ENCODE data around the gene CYP4Z1. TPM values are rescaled to one million over a fixed set of nuclear protein-coding genes. Genes with fewer than 3 reads are reported as not detected.
"Not testable (repeated sequence)": the region's sequence is repeated elsewhere in the genome, so short reads cannot be mapped to it uniquely, and the experiment has no call there.

Gene CYP4Z1
- total and polyA plus RNA-seq, 5 donors from 2014 or later, result not detected

GRCh38 chr1:47036764-47037163 lies 30.3 kb upstream of the CYP4Z1 start:
- Mint-ChIP-seq H3K4me3 (no peak overlapping the region), H3K4me1 (no peaks in the 10 kb centered on the region), H3K36me3 (no peaks in the 10 kb centered on the region), H3K9me3 (peaks cover 0 to 3% (median 0%) of the 10 kb centered on the region in 7 donors), H3K27ac (no peak overlapping the region), H3K27me3 (peaks cover 34% of the 10 kb centered on the region)
- ATAC-seq (ENCODE audit: low read depth in 2 of 2) (no peak), DNase-seq (no peak)
- Histone ChIP-seq H3K4me1 (ENCODE audit: control insufficient read depth, insufficient read depth, low read length, poor library complexity, severe bottlenecking) (no peaks in the 10 kb centered on the region), H3K9me3 (ENCODE audit: control insufficient read depth in 2 of 2, low read length in 2 of 2) (no peaks in the 10 kb centered on the region), H3K4me3 (ENCODE audit: low read depth, low read length) (no peak overlapping the region), H3K27me3 (ENCODE audit: control insufficient read depth, insufficient read depth, low read length) (peaks cover 4% of the 10 kb centered on the region), H3K36me3 (ENCODE audit: control insufficient read depth, insufficient read depth, low read length) (no peaks in the 10 kb centered on the region), H3K27ac (ENCODE audit: insufficient read depth, low read length, poor library complexity, severe bottlenecking) (no peak overlapping the region)

- no peaks in the 10 kb centered on the region for H3K4me1 Mint-ChIP-seq
Measured at GRCh38 chr1:47059376-47059775, 7.7 kb upstream of the CYP4Z1 start.

GRCh38 chr1:47069080-47069479 lies 2.0 kb downstream of the CYP4Z1 start:
- not testable (repeated sequence) for H3K36me3 ChIP-seq (ENCODE audit: control insufficient read depth, insufficient read depth, low read length); H3K27ac ChIP-seq (ENCODE audit: insufficient read depth, low read length, poor library complexity, severe bottlenecking); H3K27ac Mint-ChIP-seq; H3K9me3 ChIP-seq (ENCODE audit: control insufficient read depth in 2 of 2, low read length in 2 of 2); DNase-seq; H3K27me3 Mint-ChIP-seq; H3K36me3 Mint-ChIP-seq; H3K27me3 ChIP-seq (ENCODE audit: control insufficient read depth, insufficient read depth, low read length); H3K4me1 ChIP-seq (ENCODE audit: control insufficient read depth, insufficient read depth, low read length, poor library complexity, severe bottlenecking); ATAC-seq (ENCODE audit: low read depth in 2 of 2); H3K4me3 Mint-ChIP-seq; H3K4me1 Mint-ChIP-seq; H3K4me3 ChIP-seq (ENCODE audit: low read depth, low read length); H3K9me3 Mint-ChIP-seq

More at GRCh38 chr1:47059376-47059775, 7.7 kb upstream of the CYP4Z1 start:
- Mint-ChIP-seq H3K4me3 (no peak overlapping the region), H3K27ac (no peak overlapping the region), H3K9me3 (peaks cover 0 to 14% (median 3%) of the 10 kb centered on the region in 7 donors), H3K36me3 (peaks cover 3% of the 10 kb centered on the region), H3K27me3 (peaks cover 8% of the 10 kb centered on the region)
- no peaks in the 10 kb centered on the region for H3K4me1 ChIP-seq (ENCODE audit: control insufficient read depth, insufficient read depth, low read length, poor library complexity, severe bottlenecking)
- no peaks in the 10 kb centered on the region for H3K36me3 ChIP-seq (ENCODE audit: control insufficient read depth, insufficient read depth, low read length)
- H3K9me3 ChIP-seq (ENCODE audit: control insufficient read depth in 2 of 2, low read length in 2 of 2), result peaks cover 0 to 8% of the 10 kb centered on the region in 2 experiments
- no peak for ATAC-seq (ENCODE audit: low read depth in 2 of 2)
- peaks cover 10% of the 10 kb centered on the region for H3K27me3 ChIP-seq (ENCODE audit: control insufficient read depth, insufficient read depth, low read length)
- DNase-seq, result no peak
- no peak overlapping the region for H3K4me3 ChIP-seq (ENCODE audit: low read depth, low read length)
- H3K27ac ChIP-seq (ENCODE audit: insufficient read depth, low read length, poor library complexity, severe bottlenecking), result no peak overlapping the region

- not testable (repeated sequence) for H3K36me3 Mint-ChIP-seq; H3K27me3 ChIP-seq (ENCODE audit: control insufficient read depth, insufficient read depth, low read length); H3K4me1 ChIP-seq (ENCODE audit: control insufficient read depth, insufficient read depth, low read length, poor library complexity, severe bottlenecking); H3K36me3 ChIP-seq (ENCODE audit: control insufficient read depth, insufficient read depth, low read length); DNase-seq; H3K27me3 Mint-ChIP-seq; H3K9me3 Mint-ChIP-seq; ATAC-seq (ENCODE audit: low read depth in 2 of 2); H3K9me3 ChIP-seq (ENCODE audit: control insufficient read depth in 2 of 2, low read length in 2 of 2); H3K27ac Mint-ChIP-seq; H3K4me3 Mint-ChIP-seq; H3K4me1 Mint-ChIP-seq; H3K4me3 ChIP-seq (ENCODE audit: low read depth, low read length); H3K27ac ChIP-seq (ENCODE audit: insufficient read depth, low read length, poor library complexity, severe bottlenecking)
Measured at GRCh38 chr1:47069509-47069908, 2.5 kb downstream of the CYP4Z1 start.

- not testable (repeated sequence) for H3K27ac Mint-ChIP-seq; H3K4me1 ChIP-seq (ENCODE audit: control insufficient read depth, insufficient read depth, low read length, poor library complexity, severe bottlenecking); H3K36me3 Mint-ChIP-seq; H3K36me3 ChIP-seq (ENCODE audit: control insufficient read depth, insufficient read depth, low read length); H3K27me3 Mint-ChIP-seq; H3K9me3 ChIP-seq (ENCODE audit: control insufficient read depth in 2 of 2, low read length in 2 of 2); H3K4me1 Mint-ChIP-seq; H3K9me3 Mint-ChIP-seq; ATAC-seq (ENCODE audit: low read depth in 2 of 2); H3K27me3 ChIP-seq (ENCODE audit: control insufficient read depth, insufficient read depth, low read length); H3K27ac ChIP-seq (ENCODE audit: insufficient read depth, low read length, poor library complexity, severe bottlenecking); H3K4me3 Mint-ChIP-seq; H3K4me3 ChIP-seq (ENCODE audit: low read depth, low read length)
- peak; percentile 2 to 28 (median 12) for DNase-seq
Measured at GRCh38 chr1:47089356-47089755, 22.3 kb downstream of the CYP4Z1 start.

DNA sequence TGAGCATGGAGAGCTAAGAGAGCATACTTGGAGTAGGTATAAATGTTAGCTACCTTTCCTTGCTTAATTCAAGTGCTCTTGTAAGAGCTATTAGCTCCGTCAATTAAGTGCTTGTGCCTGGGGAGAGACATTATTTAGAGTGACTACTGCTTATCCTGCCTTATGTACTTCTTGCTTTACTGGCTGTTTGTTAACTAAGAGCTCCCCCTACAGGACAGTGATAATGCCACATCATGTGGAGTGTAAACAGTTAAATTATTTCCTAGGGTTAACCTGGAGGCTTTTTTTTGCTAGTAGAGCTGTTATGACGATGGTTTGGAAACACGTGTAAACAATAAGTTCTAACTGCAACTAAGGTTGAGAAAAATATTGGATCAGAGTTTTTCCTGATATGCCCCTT lies 24.4 kb downstream of the CYP4Z1 start:
- not testable (repeated sequence) for ATAC-seq (ENCODE audit: low read depth in 2 of 2); H3K27ac ChIP-seq (ENCODE audit: insufficient read depth, low read length, poor library complexity, severe bottlenecking); H3K9me3 ChIP-seq (ENCODE audit: control insufficient read depth in 2 of 2, low read length in 2 of 2); H3K27me3 ChIP-seq (ENCODE audit: control insufficient read depth, insufficient read depth, low read length); H3K4me3 ChIP-seq (ENCODE audit: low read depth, low read length); H3K27ac Mint-ChIP-seq; H3K4me3 Mint-ChIP-seq; H3K36me3 ChIP-seq (ENCODE audit: control insufficient read depth, insufficient read depth, low read length); H3K4me1 Mint-ChIP-seq; H3K27me3 Mint-ChIP-seq; H3K36me3 Mint-ChIP-seq; H3K9me3 Mint-ChIP-seq; DNase-seq; H3K4me1 ChIP-seq (ENCODE audit: control insufficient read depth, insufficient read depth, low read length, poor library complexity, severe bottlenecking)

DNA sequence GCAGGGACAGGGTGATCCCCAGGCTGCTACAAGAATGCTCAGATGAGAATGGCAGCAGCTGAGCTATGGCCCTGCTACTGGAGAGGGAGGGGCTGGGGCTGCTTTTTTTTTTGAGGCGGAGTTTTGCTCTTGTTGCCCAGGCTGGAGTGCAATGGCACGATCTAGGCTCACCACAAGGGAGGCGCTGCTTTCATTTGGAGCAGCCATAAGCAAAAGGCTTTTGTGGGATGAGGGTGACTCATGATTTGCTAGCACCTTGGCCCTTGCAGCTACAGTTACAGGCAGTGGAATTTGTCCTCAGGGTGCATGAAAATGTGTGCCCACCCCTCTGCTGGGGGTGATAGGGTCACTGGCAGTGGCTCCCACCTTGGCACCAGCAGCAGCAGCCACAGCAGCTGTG lies 37.8 kb downstream of the CYP4Z1 start:
- Mint-ChIP-seq H3K36me3 (no peaks in the 10 kb centered on the region), H3K4me3 (no peak overlapping the region), H3K27me3 (peaks cover 21% of the 10 kb centered on the region), H3K4me1 (no peaks in the 10 kb centered on the region), H3K27ac (no peak overlapping the region), H3K9me3 (peaks cover 3 to 12% (median 9%) of the 10 kb centered on the region in 7 donors)
- peaks cover 4% of the 10 kb centered on the region for H3K27me3 ChIP-seq (ENCODE audit: control insufficient read depth, insufficient read depth, low read length)
- no peak overlapping the region for H3K4me3 ChIP-seq (ENCODE audit: low read depth, low read length)
- no peak for DNase-seq
- H3K9me3 ChIP-seq (ENCODE audit: control insufficient read depth in 2 of 2, low read length in 2 of 2), result peaks cover 0 to 7% of the 10 kb centered on the region in 2 experiments
- H3K36me3 ChIP-seq (ENCODE audit: control insufficient read depth, insufficient read depth, low read length), result no peaks in the 10 kb centered on the region
- no peaks in the 10 kb centered on the region for H3K4me1 ChIP-seq (ENCODE audit: control insufficient read depth, insufficient read depth, low read length, poor library complexity, severe bottlenecking)
- H3K27ac ChIP-seq (ENCODE audit: insufficient read depth, low read length, poor library complexity, severe bottlenecking), result no peak overlapping the region
- no peak for ATAC-seq (ENCODE audit: low read depth in 2 of 2)

GRCh38 chr1:47106792-47107191 lies 39.8 kb downstream of the CYP4Z1 start:
- H3K4me3 Mint-ChIP-seq, result no peak overlapping the region

More at GRCh38 chr1:47106792-47107191, 39.8 kb downstream of the CYP4Z1 start:
- peaks cover 22% of the 10 kb centered on the region for H3K27me3 Mint-ChIP-seq
- peaks cover 3 to 11% (median 8%) of the 10 kb centered on the region in 7 donors for H3K9me3 Mint-ChIP-seq
- H3K27ac ChIP-seq (ENCODE audit: insufficient read depth, low read length, poor library complexity, severe bottlenecking), result no peak overlapping the region
- DNase-seq (no peak), ATAC-seq (ENCODE audit: low read depth in 2 of 2) (no peak)
- H3K4me1 ChIP-seq (ENCODE audit: control insufficient read depth, insufficient read depth, low read length, poor library complexity, severe bottlenecking), result no peaks in the 10 kb centered on the region
- no peaks in the 10 kb centered on the region for H3K36me3 Mint-ChIP-seq
- H3K36me3 ChIP-seq (ENCODE audit: control insufficient read depth, insufficient read depth, low read length), result no peaks in the 10 kb centered on the region
- H3K4me1 Mint-ChIP-seq, result no peaks in the 10 kb centered on the region
- peaks cover 4% of the 10 kb centered on the region for H3K27me3 ChIP-seq (ENCODE audit: control insufficient read depth, insufficient read depth, low read length)
- H3K4me3 ChIP-seq (ENCODE audit: low read depth, low read length), result no peak overlapping the region
- peaks cover 0 to 7% of the 10 kb centered on the region in 2 experiments for H3K9me3 ChIP-seq (ENCODE audit: control insufficient read depth in 2 of 2, low read length in 2 of 2)
- H3K27ac Mint-ChIP-seq, result no peak overlapping the region
